ENCODE results near the gene GTF2A1. TPM values are rescaled to one million over a fixed set of nuclear protein-coding genes. Genes with fewer than 3 reads are reported as not detected.

The GTF2A1 gene
- total RNA-seq, 1 experiment from 2014 or later = 34.4 TPM

DNA sequence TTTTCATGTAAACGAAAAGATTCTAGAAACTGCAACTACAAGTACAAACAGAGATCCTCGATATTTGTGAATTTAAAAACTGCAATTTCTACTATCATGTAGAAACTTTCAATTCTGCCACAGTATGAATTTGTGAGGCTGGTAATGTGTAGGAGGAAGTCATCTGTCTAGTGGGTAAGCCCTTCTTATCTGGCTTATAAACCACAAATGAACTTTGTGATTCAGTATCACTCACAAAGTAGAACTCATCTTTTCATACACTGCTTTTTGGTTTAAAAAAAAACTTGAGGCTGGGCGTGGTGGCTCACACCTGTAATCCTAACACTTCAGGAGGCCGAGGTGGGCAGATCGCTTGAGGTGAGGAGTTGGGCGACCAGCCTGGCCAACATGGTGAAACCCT, 20.7 kb downstream of the GTF2A1 start:
- no peaks in the 10 kb centered on the region for H3K9me3 ChIP-seq (ENCODE audit: control insufficient read depth, insufficient read depth, low read depth, low read length)
- no peak overlapping the region for H3K27ac ChIP-seq (ENCODE audit: low read length)
- no peak for TF ChIP-seq POLR2AphosphoS5 (IDR thresholded peaks at IDR 0.05; ENCODE audit: low read depth, low read length)
- TF ChIP-seq TCF7L2 (IDR thresholded peaks at IDR 0.05; ENCODE audit: low read depth, low read length) = no peak
- TF ChIP-seq, protein P1, sequence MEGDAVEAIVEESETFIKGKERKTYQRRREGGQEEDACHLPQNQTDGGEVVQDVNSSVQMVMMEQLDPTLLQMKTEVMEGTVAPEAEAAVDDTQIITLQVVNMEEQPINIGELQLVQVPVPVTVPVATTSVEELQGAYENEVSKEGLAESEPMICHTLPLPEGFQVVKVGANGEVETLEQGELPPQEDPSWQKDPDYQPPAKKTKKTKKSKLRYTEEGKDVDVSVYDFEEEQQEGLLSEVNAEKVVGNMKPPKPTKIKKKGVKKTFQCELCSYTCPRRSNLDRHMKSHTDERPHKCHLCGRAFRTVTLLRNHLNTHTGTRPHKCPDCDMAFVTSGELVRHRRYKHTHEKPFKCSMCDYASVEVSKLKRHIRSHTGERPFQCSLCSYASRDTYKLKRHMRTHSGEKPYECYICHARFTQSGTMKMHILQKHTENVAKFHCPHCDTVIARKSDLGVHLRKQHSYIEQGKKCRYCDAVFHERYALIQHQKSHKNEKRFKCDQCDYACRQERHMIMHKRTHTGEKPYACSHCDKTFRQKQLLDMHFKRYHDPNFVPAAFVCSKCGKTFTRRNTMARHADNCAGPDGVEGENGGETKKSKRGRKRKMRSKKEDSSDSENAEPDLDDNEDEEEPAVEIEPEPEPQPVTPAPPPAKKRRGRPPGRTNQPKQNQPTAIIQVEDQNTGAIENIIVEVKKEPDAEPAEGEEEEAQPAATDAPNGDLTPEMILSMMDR (IDR thresholded peaks at IDR 0.05) = no peak
- TF ChIP-seq, protein P2, sequence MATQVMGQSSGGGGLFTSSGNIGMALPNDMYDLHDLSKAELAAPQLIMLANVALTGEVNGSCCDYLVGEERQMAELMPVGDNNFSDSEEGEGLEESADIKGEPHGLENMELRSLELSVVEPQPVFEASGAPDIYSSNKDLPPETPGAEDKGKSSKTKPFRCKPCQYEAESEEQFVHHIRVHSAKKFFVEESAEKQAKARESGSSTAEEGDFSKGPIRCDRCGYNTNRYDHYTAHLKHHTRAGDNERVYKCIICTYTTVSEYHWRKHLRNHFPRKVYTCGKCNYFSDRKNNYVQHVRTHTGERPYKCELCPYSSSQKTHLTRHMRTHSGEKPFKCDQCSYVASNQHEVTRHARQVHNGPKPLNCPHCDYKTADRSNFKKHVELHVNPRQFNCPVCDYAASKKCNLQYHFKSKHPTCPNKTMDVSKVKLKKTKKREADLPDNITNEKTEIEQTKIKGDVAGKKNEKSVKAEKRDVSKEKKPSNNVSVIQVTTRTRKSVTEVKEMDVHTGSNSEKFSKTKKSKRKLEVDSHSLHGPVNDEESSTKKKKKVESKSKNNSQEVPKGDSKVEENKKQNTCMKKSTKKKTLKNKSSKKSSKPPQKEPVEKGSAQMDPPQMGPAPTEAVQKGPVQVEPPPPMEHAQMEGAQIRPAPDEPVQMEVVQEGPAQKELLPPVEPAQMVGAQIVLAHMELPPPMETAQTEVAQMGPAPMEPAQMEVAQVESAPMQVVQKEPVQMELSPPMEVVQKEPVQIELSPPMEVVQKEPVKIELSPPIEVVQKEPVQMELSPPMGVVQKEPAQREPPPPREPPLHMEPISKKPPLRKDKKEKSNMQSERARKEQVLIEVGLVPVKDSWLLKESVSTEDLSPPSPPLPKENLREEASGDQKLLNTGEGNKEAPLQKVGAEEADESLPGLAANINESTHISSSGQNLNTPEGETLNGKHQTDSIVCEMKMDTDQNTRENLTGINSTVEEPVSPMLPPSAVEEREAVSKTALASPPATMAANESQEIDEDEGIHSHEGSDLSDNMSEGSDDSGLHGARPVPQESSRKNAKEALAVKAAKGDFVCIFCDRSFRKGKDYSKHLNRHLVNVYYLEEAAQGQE (IDR thresholded peaks at IDR 0.05; ENCODE audit: insufficient read depth in 1 of 2, low read depth in 2 of 2, low read length in 1 of 2) = no peak
- no peak for TF ChIP-seq SIN3A (IDR thresholded peaks at IDR 0.05; ENCODE audit: borderline replicate concordance, insufficient read depth, low read depth, low read length)
- no peak for ATAC-seq
- in situ Hi-C loops (cut with HindIII; ENCODE audit: low pct_unique_long_range_greater_than_20kb, low sequenced_read_pairs) = no loop called here
- ChIA-PET CTCF (no interaction called here), POLR2A (no interaction called here)
- no peak overlapping the region for H3K4me3 ChIP-seq (ENCODE audit: low read depth in 2 of 2, low read length in 2 of 2)
- H3K36me3 ChIP-seq (ENCODE audit: control insufficient read depth, insufficient read depth, low read length) = peaks cover 38% of the 10 kb centered on the region
- intact Hi-C loops (cut with micrococcal nuclease; ENCODE audit: unreplicated experiment) = no loop called here
- BruUV-seq (replicated peaks) = no TSS peak
- H3K27me3 ChIP-seq (ENCODE audit: control insufficient read depth, insufficient read depth, low read length) = no peaks in the 10 kb centered on the region
- no peak for DNase-seq (ENCODE audit: low read depth, low spot score)
- no peaks in the 10 kb centered on the region for H3K4me1 ChIP-seq (ENCODE audit: control insufficient read depth, insufficient read depth, low read length)

DNA sequence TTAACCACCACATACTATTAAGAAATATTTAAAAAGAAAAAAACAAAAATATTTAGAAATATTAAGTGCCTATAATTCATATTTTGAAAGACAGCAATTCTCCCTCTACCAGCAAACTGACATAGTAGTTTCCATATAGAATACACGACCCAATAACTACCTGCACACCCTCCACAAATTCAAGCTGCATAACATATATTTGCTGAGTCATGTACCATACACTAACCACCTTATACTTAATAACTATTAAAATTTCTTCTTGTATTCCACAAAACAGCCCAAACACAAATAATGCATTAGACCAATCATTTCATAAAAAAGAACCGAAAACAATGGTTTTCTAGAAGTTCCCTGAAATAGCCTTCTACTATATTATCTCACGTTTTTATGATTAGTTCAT, 21.7 kb downstream of the GTF2A1 start:
- no peak for ATAC-seq
- Histone ChIP-seq H3K27me3 (ENCODE audit: control insufficient read depth, insufficient read depth, low read length) (no peaks in the 10 kb centered on the region), H3K36me3 (ENCODE audit: control insufficient read depth, insufficient read depth, low read length) (peaks cover 37% of the 10 kb centered on the region), H3K4me3 (ENCODE audit: low read depth in 2 of 2, low read length in 2 of 2) (no peak overlapping the region), H3K27ac (ENCODE audit: low read length) (no peak overlapping the region), H3K9me3 (ENCODE audit: control insufficient read depth, insufficient read depth, low read depth, low read length) (no peaks in the 10 kb centered on the region), H3K4me1 (ENCODE audit: control insufficient read depth, insufficient read depth, low read length) (no peaks in the 10 kb centered on the region)
- no peak for DNase-seq (ENCODE audit: low read depth, low spot score)
- no TSS peak for BruUV-seq (replicated peaks)
- intact Hi-C loops (cut with micrococcal nuclease; ENCODE audit: unreplicated experiment) = no loop called here
- no peak for TF ChIP-seq TCF7L2 (IDR thresholded peaks at IDR 0.05; ENCODE audit: low read depth, low read length)
- TF ChIP-seq, protein P1 (IDR thresholded peaks at IDR 0.05) = no peak
- TF ChIP-seq POLR2AphosphoS5 (IDR thresholded peaks at IDR 0.05; ENCODE audit: low read depth, low read length) = no peak
- ChIA-PET CTCF (no interaction called here), POLR2A (no interaction called here)
- in situ Hi-C loops (cut with HindIII; ENCODE audit: low pct_unique_long_range_greater_than_20kb, low sequenced_read_pairs) = no loop called here

DNA sequence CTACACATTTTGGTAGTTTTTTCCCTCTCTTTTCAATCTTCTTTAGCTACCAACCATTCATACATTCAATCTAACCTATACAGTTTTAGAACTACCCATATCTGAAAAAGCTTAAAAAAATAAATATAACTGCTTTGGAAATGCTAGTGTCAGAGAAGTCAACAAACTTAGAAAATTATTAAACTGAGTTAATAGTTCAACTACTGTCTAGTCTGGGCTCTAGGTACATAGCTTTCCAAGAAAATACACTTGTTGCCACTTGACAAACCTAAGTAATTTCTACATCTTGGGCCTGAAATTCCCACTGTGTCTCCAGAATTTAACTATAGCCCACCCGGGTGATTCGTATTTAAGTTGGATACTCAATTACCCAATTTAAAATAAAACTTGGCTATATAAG, 22.1 kb downstream of the GTF2A1 start:
- Histone ChIP-seq H3K9me3 (ENCODE audit: control insufficient read depth, insufficient read depth, low read depth, low read length) (no peaks in the 10 kb centered on the region), H3K27me3 (ENCODE audit: control insufficient read depth, insufficient read depth, low read length) (no peaks in the 10 kb centered on the region), H3K36me3 (ENCODE audit: control insufficient read depth, insufficient read depth, low read length) (peaks cover 34% of the 10 kb centered on the region), H3K4me1 (ENCODE audit: control insufficient read depth, insufficient read depth, low read length) (no peaks in the 10 kb centered on the region), H3K27ac (ENCODE audit: low read length) (no peak overlapping the region), H3K4me3 (ENCODE audit: low read depth in 2 of 2, low read length in 2 of 2) (no peak overlapping the region)
- CTCF ChIA-PET = no interaction called here
- ATAC-seq = no peak
- BruUV-seq (replicated peaks) = no TSS peak
- in situ Hi-C loops (cut with HindIII; ENCODE audit: low pct_unique_long_range_greater_than_20kb, low sequenced_read_pairs) (no loop called here), intact Hi-C loops (cut with micrococcal nuclease; ENCODE audit: unreplicated experiment) (no loop called here)
- TF ChIP-seq, protein P2 (IDR thresholded peaks at IDR 0.05; ENCODE audit: insufficient read depth in 1 of 2, low read depth in 2 of 2, low read length in 1 of 2) = no peak
- TF ChIP-seq TCF7L2 (IDR thresholded peaks at IDR 0.05; ENCODE audit: low read depth, low read length) (no peak), SIN3A (IDR thresholded peaks at IDR 0.05; ENCODE audit: borderline replicate concordance, insufficient read depth, low read depth, low read length) (no peak), POLR2AphosphoS5 (IDR thresholded peaks at IDR 0.05; ENCODE audit: low read depth, low read length) (no peak)
- TF ChIP-seq, protein P1 (IDR thresholded peaks at IDR 0.05) = no peak
- POLR2A ChIA-PET = no interaction called here
- no peak for DNase-seq (ENCODE audit: low read depth, low spot score)

Measured in Panc1 (cell line).